ENCODE results near the gene ASPA.
"Not testable (repeated sequence)": the region's sequence is repeated elsewhere in the genome, so short reads cannot be mapped to it uniquely, and the experiment has no call there.

Gene ASPA

DNA sequence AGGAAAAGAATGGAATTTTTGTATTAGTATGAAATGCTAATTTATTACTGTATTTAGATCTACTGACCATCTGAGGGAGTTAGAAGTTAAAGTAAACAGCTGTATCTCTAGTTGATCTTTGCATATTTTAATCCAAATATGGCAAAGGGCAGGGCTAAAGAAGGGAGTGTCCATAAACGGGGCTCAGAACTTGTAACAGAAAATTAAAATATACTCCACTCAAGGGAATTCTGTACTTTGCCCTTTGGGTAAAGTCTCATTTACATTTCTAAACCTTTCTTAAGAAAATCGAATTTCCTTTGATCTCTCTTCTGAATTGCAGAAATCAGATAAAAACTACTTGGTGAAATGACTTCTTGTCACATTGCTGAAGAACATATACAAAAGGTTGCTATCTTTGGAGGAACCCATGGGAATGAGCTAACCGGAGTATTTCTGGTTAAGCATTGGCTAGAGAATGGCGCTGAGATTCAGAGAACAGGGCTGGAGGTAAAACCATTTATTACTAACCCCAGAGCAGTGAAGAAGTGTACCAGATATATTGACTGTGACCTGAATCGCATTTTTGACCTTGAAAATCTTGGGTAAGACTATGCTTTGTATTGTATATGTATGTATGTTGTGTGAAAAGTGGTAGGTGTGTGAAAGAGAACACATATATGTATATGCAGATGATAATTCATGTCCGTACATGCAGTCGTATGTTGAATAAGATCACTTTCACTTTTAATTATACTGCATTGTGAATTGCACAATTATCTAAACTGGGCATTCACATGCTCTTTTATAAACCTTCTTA lies at the start of gene ASPA:
ASPA (plus strand) TSS at position 186 of the 799 bp plus-strand sequence; CDS start at position 349, 163 bp downstream.
- DNase-seq: no peak

DNA sequence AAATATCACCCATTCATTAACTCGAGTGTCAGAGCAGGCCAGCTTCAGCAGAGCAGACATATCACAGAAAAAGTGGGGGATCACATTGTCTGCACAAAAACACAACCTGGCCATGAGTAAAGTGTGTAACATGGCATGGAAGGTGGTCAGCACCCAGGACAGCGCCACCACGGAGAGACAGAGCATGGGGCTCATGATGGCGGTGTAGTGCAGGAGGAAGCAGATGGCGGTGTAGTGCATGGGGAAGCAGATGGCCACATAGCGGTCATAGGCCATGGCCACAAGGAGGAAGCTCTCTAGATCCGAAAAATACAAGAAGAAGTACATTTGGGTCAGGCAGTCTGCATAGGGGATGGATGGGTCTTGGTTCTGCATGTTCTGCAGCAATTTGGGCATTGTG lies 42.6 kb upstream of the ASPA start:
- not testable (repeated sequence) for DNase-seq

DNA sequence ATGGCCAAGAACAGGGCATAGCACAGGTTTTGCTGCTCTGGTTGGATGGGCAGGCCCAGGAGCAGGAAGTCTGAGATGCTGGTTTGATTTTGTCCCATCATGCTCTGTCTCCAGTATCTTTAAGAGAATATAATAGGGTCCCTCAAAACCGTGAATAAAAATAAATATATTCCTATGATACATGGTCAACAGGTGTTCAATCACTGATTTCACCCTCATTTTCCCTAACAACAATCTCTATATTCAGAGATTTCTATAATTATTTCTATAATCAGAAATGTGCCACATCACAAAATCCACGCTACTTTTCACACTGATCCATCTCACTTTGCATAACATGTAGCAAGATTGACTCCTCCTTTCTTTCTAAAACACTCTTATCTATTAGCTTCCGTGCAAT lies 42.1 kb upstream of the ASPA start, which contains the start of gene OR1E2:
OR1E2 (minus strand) TSS at position 101 of the 400 bp plus-strand sequence; CDS start at position 101, 0 bp downstream.
- DNase-seq: no peak

DNA sequence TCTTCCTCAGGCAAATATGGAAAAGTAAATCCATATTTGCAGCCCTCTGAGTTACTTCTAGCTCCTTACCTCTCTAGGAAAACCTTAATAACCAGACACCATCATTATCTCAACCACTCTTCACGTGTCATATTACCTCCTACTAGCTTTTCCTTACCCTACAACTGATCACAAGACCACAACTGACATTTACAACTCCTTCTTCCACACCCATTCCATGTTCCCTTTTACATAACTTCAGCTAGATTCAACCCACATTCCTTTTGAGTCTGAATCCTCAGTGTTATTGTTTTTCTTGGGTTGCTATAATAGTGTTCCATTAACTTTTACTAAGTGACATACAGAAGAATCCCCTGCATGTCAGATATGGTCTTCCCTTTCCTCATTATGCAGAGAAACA lies 37.4 kb upstream of the ASPA start:
- DNase-seq: no peak

DNA sequence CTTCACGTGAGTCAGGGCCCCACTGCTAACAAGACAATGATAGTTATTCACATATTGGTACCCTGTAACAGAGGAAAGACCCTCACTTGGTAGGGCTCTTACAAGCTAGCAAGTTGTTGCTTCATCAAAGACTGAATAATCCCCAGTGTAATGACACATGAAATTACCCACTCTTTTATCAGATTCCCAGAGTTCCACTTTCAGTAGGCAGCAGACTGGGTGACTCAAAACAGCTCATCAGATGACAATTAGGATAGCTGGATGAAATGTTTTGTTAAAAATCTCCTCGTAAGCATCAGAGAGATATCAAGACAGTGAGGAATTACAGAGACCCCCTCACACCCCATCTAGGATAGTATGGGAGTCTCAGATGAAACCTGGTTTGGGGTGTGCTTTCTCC lies 35.3 kb upstream of the ASPA start:
- DNase-seq: no peak

DNA sequence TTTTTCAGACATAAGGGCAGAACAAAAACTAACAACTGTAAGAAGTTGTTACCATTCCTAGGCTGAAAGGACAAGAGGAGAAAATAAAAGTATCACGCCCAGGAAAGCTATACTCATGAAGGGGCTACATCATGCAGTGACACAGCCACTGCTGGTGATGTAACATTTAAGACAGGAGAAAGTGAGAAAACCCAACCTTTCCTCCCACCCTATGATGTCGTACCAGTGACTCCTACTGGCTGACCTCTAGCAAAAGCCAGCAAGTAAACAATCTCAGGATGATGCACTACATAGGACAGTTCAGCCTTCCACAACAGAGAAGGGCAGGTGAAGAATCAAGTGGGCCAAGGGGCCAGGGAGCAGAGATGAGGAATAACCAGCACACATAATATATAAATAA lies 28.2 kb upstream of the ASPA start:
- DNase-seq: no peak

DNA sequence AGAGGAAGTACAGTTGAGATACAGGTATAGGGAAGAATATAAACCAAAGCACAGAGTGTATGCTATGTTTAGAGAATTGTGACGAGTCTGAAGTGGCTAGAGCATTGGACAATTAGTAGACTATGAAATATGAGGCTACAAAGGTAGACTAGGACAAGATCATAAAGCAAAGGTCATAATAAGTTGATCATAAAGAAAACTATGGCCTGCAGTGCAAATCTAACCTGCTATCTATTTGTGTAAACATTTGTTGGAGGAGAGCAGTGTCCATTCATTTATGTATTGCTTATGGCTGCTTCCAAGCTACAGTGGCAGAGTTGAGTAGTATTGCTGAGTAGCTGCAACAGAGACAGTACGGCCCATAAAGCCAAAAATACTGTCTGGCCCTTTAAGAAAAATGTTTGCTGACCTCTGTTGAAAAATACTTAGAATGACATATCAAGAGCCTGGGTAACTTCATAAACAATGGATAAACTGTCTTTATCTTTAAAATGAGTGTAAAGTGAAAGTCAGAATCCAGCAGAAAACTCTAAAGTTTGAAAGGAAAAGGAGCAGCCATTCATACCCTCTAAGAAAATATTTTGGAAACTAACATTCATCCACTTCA lies 27.6 kb upstream of the ASPA start:
- no peak for DNase-seq

DNA sequence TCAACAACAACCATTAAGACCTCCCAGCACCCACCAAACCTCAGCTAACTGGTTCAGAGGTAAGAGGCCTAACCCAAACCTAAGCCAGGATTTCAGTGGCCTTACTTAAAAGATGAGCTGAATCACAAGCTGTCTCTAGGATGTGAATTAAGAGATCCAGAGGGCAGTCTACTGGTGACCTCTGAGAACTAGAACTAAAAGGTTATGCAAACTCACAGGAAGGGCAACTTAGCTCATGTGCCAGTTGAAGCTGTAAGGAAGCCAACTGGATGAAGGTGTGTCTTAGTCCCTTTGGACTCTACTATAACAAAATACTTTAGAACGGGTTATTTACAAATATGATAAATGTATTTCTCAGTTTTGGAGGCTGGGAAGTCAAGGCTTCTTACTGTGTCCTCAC lies 9.4 kb upstream of the ASPA start:
- DNase-seq: not testable (repeated sequence)

DNA sequence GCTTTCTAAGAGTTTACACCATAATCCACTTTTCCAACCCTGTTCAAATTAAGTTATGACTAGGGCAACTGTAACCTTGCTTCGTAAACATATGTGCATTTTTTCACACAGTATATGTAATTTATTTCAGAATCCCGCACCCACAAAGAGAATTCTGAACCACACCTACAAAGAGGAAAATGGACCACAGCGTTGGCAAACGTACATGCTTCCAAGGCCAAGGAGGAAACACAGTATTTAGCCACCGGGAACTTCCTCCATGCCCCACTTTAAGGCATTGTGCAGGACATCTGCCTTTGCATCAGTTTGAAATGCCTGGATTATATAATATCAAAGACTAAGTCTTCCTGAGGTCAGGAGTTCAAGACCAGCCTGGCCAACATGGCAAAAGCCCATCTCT lies 6.3 kb upstream of the ASPA start:
- DNase-seq: no peak

DNA sequence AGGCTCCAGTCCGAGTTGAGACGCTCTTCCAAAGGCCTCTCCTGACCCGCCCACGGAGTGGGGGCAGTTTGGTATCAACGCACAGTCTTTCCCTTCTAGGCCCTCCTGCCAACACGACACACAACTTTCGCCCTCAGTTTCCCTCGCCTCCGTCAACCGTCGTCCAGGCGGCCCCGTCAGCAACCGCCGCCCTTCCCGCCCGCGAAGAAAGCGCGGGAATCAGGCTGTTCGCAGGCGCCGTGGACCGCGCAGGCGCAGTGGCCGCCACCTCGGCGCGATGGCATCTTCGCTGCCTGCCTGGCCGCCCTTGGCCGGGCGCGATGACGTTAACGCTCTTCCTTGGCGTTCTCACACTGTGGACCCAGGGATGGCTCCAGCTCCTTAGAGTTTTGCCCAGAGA lies 4.2 kb upstream of the ASPA start, which contains the start of gene SPATA22:
SPATA22 (minus strand) TSS at position 221 of the 400 bp plus-strand sequence. CDS start 2,494 bp downstream, outside the sequence.
- no peak for DNase-seq

DNA sequence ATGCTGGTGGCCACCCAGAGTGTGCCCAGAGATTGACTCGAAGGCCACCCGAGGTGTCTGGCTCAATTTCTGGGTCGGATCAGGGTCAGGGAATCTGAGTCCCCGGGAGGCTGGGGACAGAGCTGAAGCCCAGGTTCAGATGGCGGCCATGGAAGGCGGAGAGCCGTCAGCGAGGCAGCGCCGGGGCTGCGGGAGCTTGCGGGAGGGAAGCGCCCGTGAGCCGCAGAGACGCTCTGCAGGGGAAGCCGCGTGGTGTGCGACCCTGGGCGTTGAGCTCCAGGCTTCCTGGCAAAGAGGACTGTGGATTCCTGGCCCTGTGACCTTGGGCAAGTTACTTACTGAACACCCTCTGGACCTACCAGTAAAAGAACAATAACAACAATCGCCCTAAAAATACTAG lies 3.7 kb upstream of the ASPA start:
- no peak for DNase-seq

DNA sequence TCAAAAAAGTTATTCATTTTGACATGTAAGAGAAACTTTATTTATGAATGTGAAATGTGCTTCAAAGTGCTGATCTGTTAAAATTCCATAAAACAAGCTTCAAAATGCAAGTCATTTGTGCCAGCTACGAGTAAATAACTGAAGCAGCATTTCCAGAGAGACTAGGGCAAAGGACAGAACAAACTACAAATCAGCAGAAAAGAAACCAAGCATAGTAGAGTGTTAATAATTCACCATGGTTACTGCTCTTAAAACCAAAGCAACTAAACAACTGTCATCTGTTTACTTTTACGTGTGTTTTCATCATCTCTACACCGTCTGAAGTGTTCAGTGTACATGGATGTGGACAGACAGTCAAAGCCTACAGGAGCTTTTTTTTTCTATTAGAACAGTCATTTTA lies 1.6 kb upstream of the ASPA start:
- DNase-seq: no peak

DNA sequence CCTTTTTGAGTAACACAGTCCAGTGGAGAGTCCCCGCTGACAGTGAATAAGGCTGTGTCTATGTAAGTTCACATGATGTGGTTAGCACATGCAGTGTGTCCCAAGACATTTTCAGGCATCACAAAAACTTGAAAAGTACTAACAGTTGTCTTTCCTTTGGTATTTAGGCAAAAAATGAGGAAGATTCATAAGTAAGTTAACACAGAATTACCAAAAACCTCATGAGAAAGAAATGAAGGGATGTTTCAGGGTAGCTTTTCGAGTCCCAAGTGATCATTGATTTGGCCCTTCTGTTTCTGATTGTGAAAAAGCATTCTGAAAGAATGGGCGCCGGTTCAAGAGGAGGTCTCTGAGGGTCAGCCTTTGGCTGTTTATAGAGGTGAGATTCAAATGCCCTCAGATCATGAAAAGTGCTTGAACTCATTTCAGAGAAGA lies 529 bp upstream of the ASPA start:
- no peak for DNase-seq

DNA sequence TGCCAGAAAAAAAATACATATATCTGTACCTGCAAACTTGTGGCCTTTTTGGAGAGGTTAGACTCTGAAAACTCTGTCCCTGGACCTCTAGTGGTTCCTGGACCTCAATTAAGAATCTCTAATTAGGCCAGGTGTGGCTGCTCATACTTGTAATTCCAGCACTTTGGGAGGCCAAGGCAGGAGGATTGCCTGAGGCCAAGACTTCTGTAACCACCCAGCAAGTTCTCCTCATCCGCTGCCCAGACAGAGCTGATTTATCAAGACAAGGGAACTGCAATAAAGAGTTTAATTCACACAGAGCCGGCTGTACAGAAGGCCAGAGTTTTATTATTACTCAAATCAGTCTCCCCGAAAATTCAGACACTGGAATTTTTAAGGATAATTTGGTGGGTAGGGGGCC lies 4.2 kb downstream of the ASPA start:
- no peak for DNase-seq

DNA sequence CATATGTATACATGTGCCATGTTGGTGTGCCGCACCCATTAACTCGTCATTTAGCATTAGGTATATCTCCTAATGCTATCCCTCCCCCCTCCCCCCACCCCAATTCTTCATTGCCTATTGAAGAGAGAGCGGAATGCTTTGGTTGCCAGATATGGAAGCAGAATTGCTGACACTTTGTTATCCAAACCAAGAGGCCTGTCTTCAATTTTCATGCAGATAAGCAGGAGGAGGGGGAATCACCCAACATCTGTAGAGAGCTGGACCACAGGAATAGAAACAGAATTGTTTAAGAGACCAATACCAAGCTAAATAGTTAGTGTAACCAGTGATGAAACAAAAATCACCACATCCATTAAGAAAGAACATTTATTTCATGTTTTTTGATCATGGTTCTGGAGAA lies 7.1 kb downstream of the ASPA start:
- no peak for DNase-seq

DNA sequence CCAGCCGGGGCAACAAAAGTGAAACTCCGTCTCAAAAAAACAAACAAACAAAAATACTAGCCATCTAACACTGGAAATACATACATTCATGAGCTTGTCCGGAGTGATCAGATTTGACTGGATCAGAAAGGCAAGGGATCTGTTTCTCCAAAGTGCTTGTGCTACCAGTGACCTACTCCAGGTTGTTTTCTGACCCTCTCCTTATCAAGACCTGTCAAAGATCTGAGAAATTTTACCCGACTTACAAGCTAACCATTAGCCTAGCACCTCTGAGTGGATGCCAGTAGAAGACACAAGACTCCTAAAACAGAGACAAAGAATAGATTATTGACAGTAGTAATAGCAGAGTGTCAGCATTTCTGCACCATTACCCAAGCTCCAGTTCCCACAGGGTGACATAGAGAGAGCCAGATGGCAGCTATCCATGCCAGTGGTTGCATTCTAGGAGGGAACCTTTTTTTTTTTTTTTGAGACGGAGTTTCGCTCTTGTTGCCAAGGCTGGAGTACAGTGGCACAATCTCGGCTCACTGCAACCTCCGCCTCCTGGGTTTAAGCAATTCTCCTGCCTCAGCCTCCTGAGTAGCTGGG lies 9.8 kb downstream of the ASPA start:
- DNase-seq: no peak

DNA sequence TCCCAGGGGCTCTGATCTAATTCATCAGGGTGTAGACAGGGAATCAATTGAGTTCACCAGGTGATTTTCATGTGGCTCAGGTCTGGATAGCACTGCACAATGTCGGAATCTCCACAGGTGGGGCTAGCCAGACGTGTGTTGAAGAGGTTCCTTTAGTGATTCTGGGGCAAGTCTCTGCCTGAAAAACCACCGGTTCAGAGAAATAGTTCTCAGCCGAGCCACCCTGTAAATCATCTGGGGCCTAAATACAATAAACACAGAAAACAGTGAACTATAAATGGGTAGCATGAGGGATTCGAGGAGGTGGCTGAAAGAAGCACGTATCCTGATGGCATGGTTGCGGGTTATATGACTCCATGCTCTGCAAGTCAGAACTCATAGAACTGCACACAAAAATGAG lies 21.3 kb downstream of the ASPA start:
- DNase-seq: no peak

DNA sequence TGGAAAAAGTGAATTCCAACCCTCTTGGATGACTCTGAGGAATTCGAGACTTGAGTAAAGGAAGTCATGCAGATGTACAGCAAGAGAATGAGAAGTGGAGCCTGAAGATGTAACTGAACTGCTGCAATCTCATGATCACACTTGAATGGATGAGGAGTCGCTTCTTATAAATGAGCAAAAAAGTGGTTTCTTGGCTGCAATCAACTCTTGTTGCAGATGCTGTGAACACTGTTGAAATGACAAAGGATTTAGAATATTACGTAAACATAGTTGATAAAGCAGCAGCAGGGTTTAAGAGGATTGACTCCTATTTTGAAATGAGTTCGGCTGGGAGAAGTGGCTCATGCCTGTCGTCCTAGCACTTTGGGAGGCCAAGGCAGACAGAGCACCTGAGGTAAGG lies 25.5 kb downstream of the ASPA start:
- no peak for DNase-seq

DNA sequence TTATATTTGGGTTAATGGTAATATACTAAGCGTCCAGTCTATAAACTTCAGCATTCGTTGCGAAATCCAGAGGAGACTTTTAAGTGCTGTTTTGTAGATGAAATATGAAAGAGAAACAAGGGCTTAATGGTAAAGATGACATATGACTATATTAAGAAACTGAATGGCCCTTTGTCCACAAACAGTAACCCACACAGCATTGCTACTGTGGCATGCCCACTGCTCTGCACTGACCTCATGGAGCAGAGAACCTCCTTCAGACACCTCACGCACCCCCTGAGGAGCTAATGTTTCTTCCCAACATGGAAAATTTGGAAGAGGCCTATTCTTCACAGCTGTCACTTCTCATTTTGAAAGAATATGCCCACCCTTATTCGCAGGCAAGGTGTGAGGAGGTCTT lies 26.7 kb downstream of the ASPA start:
- no peak for DNase-seq

DNA sequence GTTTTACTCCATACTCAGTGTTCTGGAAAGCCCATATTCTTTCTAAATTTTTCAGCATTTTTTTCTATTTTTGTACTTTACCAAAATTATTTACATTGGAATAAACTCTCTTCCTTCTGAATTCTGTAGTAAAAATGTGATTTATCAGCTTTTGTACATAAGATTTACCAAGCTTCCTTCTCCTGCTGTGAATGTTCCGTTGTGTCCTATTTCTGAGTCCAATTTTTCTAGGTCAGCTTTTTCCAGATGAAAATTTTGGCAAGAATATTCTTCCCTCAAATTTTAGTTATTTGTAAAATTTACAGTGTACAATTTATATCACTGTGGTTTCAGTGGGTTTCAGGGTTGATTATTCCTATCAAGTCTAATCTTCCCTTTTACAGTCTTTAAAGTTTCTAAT lies 27.5 kb downstream of the ASPA start:
- no peak for DNase-seq

DNA sequence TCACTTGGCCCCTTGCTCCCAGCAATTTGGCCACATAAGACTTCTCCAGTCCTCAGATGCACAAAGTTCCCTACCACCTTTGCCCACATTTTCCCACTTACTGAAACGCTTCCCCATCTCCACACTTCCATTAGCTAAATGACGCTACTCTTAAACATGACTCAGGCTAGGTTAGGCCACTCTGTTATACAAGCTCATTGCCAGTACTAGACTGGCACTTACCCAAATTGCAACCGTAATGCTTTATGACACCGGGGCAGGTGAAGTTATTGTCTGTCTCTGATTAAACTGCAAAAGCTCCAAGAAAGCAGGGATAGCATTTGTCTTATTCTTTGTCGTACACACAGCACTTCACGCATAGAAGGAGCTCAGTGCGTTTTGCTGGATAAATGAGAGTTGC lies 29.2 kb downstream of the ASPA start:
- DNase-seq: no peak

DNA sequence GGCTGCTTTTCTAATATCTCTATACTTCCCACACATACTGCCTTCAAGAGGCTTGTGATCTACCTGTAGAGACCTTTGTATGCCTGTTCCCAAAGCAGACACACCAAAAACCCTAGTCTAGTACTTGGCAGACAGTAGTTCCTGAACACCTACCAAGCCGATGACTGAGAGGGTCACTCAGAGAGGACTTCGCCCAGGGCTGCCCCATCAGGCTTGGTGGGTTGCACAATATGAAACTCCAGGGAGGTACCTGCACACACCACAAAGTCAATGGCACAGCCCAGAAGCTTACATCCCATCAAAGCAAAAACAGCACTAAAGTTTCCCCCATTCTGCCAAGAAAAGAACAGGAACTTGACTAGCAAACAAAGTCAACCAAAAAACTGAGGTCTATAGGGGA lies 30.3 kb downstream of the ASPA start:
- no peak for DNase-seq

DNA sequence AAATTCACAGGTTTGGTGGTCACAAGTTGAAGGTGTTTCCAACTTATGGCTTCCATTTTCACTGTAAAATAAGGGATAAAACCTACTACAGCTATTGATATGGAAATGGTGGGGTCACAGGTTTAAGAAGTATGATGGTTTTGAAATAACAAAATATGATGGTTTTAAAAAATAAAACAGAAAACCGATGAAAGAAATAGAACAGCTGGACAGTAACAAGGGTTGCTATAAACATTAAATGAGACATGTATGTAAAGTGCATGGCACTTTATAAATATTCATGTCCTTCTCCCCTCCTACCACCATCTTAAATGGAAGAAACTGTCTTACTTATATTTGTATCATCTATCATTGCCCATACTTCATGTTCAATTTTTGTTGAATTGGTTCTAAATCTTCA lies 31.3 kb downstream of the ASPA start:
- no peak for DNase-seq

DNA sequence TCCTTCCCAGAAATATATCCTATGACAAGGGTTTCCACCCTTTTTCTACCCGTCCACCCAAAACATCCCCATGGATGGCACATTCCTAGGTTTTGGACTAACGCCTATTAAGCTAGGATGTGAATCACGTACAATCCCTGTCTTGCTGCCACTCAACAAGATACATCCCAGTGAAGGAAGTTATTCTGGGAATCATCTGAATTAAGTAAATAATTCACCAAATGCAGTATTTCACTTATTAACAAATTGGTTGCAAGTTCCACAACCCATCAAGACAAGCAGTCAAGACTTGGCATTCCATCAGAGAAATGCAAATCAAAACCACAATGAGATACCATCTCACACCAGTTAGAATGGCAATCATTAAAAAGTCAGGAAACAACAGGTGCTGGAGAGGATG lies 32.1 kb downstream of the ASPA start:
- no peak for DNase-seq
